Measurements from ENCODE around the gene LPCAT3. TPM values are rescaled to one million over a fixed set of nuclear protein-coding genes. Genes with fewer than 3 reads are reported as not detected.

Gene LPCAT3
- total RNA-seq, 1 donor from 2014 or later = 14.9 TPM

GRCh38 chr12:6942331-6942665 lies 76.0 kb downstream of the LPCAT3 start:
- H3K4me3 ChIP-seq (ENCODE audit: low read depth, low read length) = no peak overlapping the region
- TF ChIP-seq, protein P1, sequence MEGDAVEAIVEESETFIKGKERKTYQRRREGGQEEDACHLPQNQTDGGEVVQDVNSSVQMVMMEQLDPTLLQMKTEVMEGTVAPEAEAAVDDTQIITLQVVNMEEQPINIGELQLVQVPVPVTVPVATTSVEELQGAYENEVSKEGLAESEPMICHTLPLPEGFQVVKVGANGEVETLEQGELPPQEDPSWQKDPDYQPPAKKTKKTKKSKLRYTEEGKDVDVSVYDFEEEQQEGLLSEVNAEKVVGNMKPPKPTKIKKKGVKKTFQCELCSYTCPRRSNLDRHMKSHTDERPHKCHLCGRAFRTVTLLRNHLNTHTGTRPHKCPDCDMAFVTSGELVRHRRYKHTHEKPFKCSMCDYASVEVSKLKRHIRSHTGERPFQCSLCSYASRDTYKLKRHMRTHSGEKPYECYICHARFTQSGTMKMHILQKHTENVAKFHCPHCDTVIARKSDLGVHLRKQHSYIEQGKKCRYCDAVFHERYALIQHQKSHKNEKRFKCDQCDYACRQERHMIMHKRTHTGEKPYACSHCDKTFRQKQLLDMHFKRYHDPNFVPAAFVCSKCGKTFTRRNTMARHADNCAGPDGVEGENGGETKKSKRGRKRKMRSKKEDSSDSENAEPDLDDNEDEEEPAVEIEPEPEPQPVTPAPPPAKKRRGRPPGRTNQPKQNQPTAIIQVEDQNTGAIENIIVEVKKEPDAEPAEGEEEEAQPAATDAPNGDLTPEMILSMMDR (conservative IDR thresholded peaks at IDR 0.05; ENCODE audit: low read depth, low read length) = no peak
- no peak for DNase-seq (ENCODE audit: low read depth)

GRCh38 chr12:6941782-6942181 lies 76.5 kb downstream of the LPCAT3 start:
- TF ChIP-seq, protein P1 (conservative IDR thresholded peaks at IDR 0.05; ENCODE audit: low read depth, low read length) = no peak
- no peak for DNase-seq (ENCODE audit: low read depth)
- H3K4me3 ChIP-seq (ENCODE audit: low read depth, low read length) = no peak overlapping the region

DNA sequence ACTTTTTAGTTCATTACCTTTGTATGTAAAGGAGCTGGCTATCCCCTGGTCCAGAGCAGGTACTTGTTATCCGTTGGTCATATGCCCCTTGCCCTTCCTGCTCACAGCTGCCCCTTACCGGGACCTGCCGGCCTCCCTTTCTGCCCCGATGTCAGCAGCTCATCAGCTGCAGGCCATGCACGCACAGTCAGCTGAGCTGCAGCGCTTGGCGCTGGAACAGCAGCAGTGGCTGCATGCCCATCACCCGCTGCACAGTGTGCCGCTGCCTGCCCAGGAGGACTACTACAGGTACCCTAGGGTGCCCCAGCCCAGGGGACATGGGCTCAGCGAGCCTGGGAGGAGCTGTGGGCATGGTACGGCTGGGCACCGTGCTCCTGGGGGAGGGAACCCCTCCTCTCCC lies 77.0 kb downstream of the LPCAT3 start:
- no peak overlapping the region for H3K4me3 ChIP-seq (ENCODE audit: low read depth, low read length)
- TF ChIP-seq, protein P1 (conservative IDR thresholded peaks at IDR 0.05; ENCODE audit: low read depth, low read length) = no peak
- DNase-seq (ENCODE audit: low read depth) = no peak

GRCh38 chr12:6939191-6939540 lies 79.1 kb downstream of the LPCAT3 start:
- no peak for DNase-seq (ENCODE audit: low read depth)
- TF ChIP-seq, protein P1 (conservative IDR thresholded peaks at IDR 0.05; ENCODE audit: low read depth, low read length) = no peak
- no peak overlapping the region for H3K4me3 ChIP-seq (ENCODE audit: low read depth, low read length)

DNA sequence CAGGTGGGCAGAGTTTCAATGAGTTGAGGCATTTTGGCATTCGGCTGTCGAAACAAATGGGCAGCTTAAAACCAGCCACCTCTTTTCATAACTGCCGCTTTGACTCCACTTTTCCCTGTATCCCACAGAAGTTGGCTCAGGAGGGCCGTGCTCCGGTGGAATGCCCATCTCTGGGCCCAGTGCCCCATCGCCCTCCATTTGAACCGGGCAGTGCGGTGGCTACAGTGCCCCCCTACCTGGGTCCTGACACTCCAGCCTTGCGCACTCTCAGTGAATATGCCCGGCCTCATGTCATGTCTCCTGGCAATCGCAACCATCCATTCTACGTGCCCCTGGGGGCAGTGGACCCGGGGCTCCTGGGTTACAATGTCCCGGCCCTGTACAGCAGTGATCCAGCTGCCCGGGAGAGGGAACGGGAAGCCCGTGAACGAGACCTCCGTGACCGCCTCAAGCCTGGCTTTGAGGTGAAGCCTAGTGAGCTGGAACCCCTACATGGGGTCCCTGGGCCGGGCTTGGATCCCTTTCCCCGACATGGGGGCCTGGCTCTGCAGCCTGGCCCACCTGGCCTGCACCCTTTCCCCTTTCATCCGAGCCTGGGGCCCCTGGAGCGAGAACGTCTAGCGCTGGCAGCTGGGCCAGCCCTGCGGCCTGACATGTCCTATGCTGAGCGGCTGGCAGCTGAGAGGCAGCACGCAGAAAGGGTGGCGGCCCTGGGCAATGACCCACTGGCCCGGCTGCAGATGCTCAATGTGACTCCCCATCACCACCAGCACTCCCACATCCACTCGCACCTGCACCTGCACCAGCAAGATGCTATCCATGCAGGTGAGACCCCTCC lies 79.7 kb downstream of the LPCAT3 start:
- TF ChIP-seq, protein P1 (conservative IDR thresholded peaks at IDR 0.05; ENCODE audit: low read depth, low read length) = no peak
- no peak for DNase-seq (ENCODE audit: low read depth)
- H3K4me3 ChIP-seq (ENCODE audit: low read depth, low read length) = peak overlapping the region; percentile 68

DNA sequence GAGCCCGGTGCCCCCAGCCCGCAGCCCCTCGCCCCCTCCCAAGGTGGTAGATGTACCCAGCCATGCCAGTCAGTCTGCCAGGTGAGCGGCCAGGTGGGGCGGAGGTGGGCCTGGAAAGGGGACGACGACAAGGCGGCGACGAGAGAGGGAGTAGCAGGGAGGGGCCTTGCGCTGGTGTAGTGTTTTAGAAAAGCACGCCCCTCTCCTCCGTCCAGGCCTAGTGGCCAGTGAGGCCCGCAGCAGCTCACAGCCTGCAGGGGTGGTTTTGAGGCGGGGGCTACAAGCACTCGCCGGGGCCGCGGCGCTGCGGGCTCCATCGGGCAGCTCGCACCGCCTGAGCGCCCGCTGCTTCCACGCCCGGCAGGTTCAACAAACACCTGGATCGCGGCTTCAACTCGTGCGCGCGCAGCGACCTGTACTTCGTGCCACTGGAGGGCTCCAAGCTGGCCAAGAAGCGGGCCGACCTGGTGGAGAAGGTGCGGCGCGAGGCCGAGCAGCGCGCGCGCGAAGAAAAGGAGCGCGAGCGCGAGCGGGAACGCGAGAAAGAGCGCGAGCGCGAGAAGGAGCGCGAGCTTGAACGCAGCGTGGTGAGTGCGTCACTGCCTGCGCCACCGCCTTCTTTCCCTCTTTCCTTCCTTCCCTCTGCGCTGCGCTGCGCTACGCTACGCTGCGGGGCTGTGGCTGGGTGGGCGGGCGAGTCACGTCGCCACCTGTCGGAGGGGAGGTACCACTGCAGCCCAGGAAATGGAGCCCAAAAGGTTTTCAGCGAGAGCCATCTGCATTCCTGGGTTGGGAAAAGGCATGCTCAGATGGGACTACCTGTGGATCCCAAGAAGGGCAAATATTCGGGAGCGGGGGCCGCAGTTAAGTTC lies 80.6 kb downstream of the LPCAT3 start:
- TF ChIP-seq, protein P1 (conservative IDR thresholded peaks at IDR 0.05; ENCODE audit: low read depth, low read length) = peak; percentile 85
- no peak for DNase-seq (ENCODE audit: low read depth)
- peak overlapping the region; percentile 68 for H3K4me3 ChIP-seq (ENCODE audit: low read depth, low read length)

All from epithelial cell of proximal tubule (primary cell).